CD4-positive, alpha-beta T cell treated with Interleukin-6 for 4 hours (primary cell): Measurements from ENCODE around the gene SENP8.

Experiments used
- DNase-seq: peaks from one replicate; pipeline ENCODE4 v3.0.0-alpha.2; 2020; ENCODE audit warnings: mixed read lengths

The SENP8 gene

GRCh38 chr15:72176159-72176558, 58.0 kb downstream of the SENP8 start:
- DNase-seq, result no peak

- no peak for DNase-seq
Measured at GRCh38 chr15:72176743-72177142, 58.5 kb downstream of the SENP8 start.

GRCh38 chr15:72178976-72179585, 60.9 kb downstream of the SENP8 start:
- no peak for DNase-seq

- DNase-seq, result no peak
Measured at GRCh38 chr15:72179950-72180581, 61.9 kb downstream of the SENP8 start.

- DNase-seq, result no peak
Measured at GRCh38 chr15:72180761-72181324, 62.6 kb downstream of the SENP8 start.

- DNase-seq, result no peak
Measured at GRCh38 chr15:72182244-72182643, 64.0 kb downstream of the SENP8 start.

- no peak for DNase-seq
Measured at GRCh38 chr15:72182673-72183072, 64.5 kb downstream of the SENP8 start.

GRCh38 chr15:72183781-72184164, 65.6 kb downstream of the SENP8 start:
- no peak for DNase-seq

- no peak for DNase-seq
Measured at GRCh38 chr15:72184165-72184811, 66.1 kb downstream of the SENP8 start.

- no peak for DNase-seq
Measured at GRCh38 chr15:72189250-72189902, 71.2 kb downstream of the SENP8 start.

GRCh38 chr15:72192416-72192815, 74.2 kb downstream of the SENP8 start:
- DNase-seq, result no peak
